ENCODE data around the gene SNAI1. TPM values are rescaled to one million over a fixed set of nuclear protein-coding genes. Genes with fewer than 3 reads are reported as not detected.

SNAI1 gene
- total RNA-seq, 4 donors from 2014 or later, result 0.32 to 0.41 (median 0.40) TPM; not detected in 1

GRCh38 chr20:49961413-49961812 is 21.4 kb upstream of the SNAI1 start:
- Histone ChIP-seq H3K4me1 (no peaks in the 10 kb centered on the region), H3K27me3 (no peaks in the 10 kb centered on the region), H3K4me3 (no peak overlapping the region), H3K27ac (no peak overlapping the region), H3K9me3 (no peaks in the 10 kb centered on the region), H3K36me3 (no peaks in the 10 kb centered on the region)
- no peak for DNase-seq
- TF ChIP-seq POLR2A (IDR thresholded peaks at IDR 0.05) (no peak), EP300 (IDR thresholded peaks at IDR 0.05; ENCODE audit: low read depth) (no peak), POLR2AphosphoS5 (IDR thresholded peaks at IDR 0.05) (no peak), CTCF (IDR thresholded peaks at IDR 0.05) (no peak)
- WGBS, 2 donors (ENCODE audit: low coverage in 1 of 2), result 75 to 90% methylated on average over 4 of the region's 4 CpGs
- intact Hi-C loops (cut with DNase I; ENCODE audit: low total_unique reads), result no loop called here
- in situ Hi-C loops (cut with MboI; ENCODE audit: low pct_ligation_motif_present in 1 of 4, low pct_unique_long_range_greater_than_20kb in 1 of 4, low sequenced_read_pairs in 3 of 4), result no loop called here

DNA sequence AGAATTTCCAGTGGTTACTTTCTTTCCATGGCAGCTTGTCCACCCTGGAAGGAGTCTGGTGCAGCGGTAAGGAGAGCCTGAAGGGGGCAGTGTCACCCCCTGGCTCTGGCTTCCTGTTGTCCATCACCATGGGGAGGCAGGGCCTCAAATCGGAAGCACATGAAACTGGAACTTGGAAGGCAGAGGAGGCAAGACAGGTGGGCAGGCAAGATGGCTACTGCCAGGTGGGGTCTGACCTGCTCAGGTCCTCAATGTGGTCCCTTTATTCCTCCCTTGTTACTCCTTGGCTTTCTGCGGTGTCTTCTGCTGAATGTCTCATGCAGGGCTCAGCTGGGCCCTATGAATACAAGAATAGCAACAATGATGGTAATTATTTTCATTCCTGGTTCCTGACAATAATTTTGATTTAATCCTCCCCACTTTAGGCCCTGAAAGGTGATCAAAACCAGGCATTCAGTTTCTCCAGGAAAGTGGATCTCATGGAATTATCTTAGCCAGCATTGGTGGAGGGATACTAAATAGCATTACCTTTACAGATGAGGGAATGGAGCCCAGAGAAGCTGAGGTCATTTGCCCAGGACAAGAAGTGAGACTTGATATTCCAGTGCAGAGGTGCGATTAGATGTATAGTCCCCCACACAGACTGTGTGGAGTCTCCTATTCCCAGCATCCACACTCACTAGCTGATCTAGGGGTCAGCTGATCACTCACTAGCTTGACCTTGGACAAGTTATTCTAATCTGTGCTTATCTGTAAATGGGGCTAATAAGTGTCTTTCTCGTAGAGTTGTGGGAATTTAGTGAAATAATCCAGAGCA is 17.6 kb upstream of the SNAI1 start:
- no peak for TF ChIP-seq POLR2A (IDR thresholded peaks at IDR 0.05)
- peak in 4 of 5 experiments; percentile 24 to 50 (median 43) for TF ChIP-seq CTCF (IDR thresholded peaks at IDR 0.05)
- no peak for TF ChIP-seq POLR2AphosphoS5 (IDR thresholded peaks at IDR 0.05)
- Histone ChIP-seq H3K27ac (no peak overlapping the region), H3K27me3 (no peaks in the 10 kb centered on the region), H3K4me3 (no peak overlapping the region), H3K9me3 (no peaks in the 10 kb centered on the region), H3K4me1 (peaks cover 2 to 14% (median 9%) of the 10 kb centered on the region in 4 donors), H3K36me3 (no peaks in the 10 kb centered on the region)
- WGBS, 2 donors (ENCODE audit: low coverage in 1 of 2), result 83 to 100% methylated on average over 1 to 5 of the region's 5 CpGs
- intact Hi-C loops (cut with DNase I; ENCODE audit: low total_unique reads) (no loop called here), in situ Hi-C loops (cut with MboI; ENCODE audit: low pct_ligation_motif_present in 1 of 4, low pct_unique_long_range_greater_than_20kb in 1 of 4, low sequenced_read_pairs in 3 of 4) (no loop called here)
- DNase-seq, result peak; percentile 31

DNA sequence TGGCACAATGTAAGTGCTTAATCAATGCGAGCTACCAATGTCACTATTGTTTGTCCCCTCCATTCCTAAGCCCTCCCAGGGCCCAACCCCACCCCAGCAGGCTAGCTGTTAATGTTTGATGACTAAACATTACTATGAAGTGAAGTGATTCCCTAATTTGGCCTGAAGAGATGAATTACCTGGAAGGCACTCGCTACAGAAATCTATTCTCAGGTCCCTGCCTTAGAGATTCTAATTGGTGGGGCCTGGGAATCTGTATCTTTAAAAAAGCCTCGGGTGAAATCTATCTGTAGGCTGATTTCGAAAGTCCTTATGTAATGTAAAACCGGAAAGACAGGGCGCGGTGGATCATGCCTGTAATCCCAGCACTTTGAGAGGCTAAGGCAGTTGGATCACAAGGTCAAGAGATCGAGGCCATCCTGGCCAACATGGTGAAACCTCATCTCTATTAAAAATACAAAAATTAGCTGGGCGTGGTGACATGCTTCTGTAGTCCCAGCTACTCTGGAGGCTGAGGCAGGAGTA is 16.9 kb upstream of the SNAI1 start:
- DNase-seq, result no peak
- in situ Hi-C loops (cut with MboI; ENCODE audit: low pct_ligation_motif_present in 1 of 4, low pct_unique_long_range_greater_than_20kb in 1 of 4, low sequenced_read_pairs in 3 of 4), result no loop called here

More for the DNA sequence above, 16.9 kb upstream of the SNAI1 start:
- no peaks in the 10 kb centered on the region for H3K36me3 ChIP-seq
- peaks cover 2 to 14% (median 9%) of the 10 kb centered on the region in 4 donors for H3K4me1 ChIP-seq
- no peak overlapping the region for H3K27ac ChIP-seq
- H3K4me3 ChIP-seq, result no peak overlapping the region
- intact Hi-C loops (cut with DNase I; ENCODE audit: low total_unique reads), result no loop called here
- no peaks in the 10 kb centered on the region for H3K9me3 ChIP-seq
- TF ChIP-seq POLR2AphosphoS5 (IDR thresholded peaks at IDR 0.05) (no peak), CTCF (IDR thresholded peaks at IDR 0.05) (no peak), POLR2A (IDR thresholded peaks at IDR 0.05) (no peak), EP300 (IDR thresholded peaks at IDR 0.05; ENCODE audit: low read depth) (no peak)
- no peaks in the 10 kb centered on the region for H3K27me3 ChIP-seq
- 68 to 72% methylated on average over 5 to 9 of the region's 9 CpGs for WGBS, 2 donors (ENCODE audit: low coverage in 1 of 2)

Measured in transverse colon (tissue), 4 donors.